NB4 (cell line): ENCODE data around the gene SLC66A2.
A peak's percentile ranks its signal among the peaks of the same experiment; 100 is the strongest.

Experiments
- DNase-seq: peaks from one replicate; pipeline ENCODE4 v3.0.0; 2010; ENCODE audit warnings: low read depth
- H3K4me3 ChIP-seq: one replicate; pipeline ENCODE4 v1.5.1; 2011; ENCODE audit warnings: mild to moderate bottlenecking, low read depth, low read length, moderate library complexity
- CTCF ChIP-seq: IDR thresholded peaks from one replicate; pipeline ENCODE4 v1.5.1; 2012; ENCODE audit warnings: low read depth, low read length
- MAX ChIP-seq: IDR thresholded peaks from 2 replicates; pipeline ENCODE4 v1.6.1; 2011; ENCODE audit warnings: low read depth, low read length
- MYC ChIP-seq: IDR thresholded peaks from 2 replicates; pipeline ENCODE4 v1.6.1; 2011; ENCODE audit warnings: low read depth, low read length
- POLR2A ChIP-seq: IDR thresholded peaks from 2 replicates; pipeline ENCODE4 v1.6.1; 2011; ENCODE audit warnings: mild to moderate bottlenecking; ENCODE audit not compliant: insufficient read length; ENCODE audit errors: extremely low read depth

The SLC66A2 gene

GRCh38 chr18:79874553-79875530 is 76.6 kb downstream of the SLC66A2 start:
- no peak overlapping the region for H3K4me3 ChIP-seq
- DNase-seq: no peak
- TF ChIP-seq POLR2A: no peak
- no peak for TF ChIP-seq CTCF
- no peak for TF ChIP-seq MYC
- no peak for TF ChIP-seq MAX

- DNase-seq: no peak
- TF ChIP-seq MAX (no peak), CTCF (no peak), MYC (no peak), POLR2A (no peak)
- H3K4me3 ChIP-seq: no peak overlapping the region
Observed at GRCh38 chr18:79873449-79874110, 77.9 kb downstream of the SLC66A2 start.

- no peak overlapping the region for H3K4me3 ChIP-seq
- TF ChIP-seq MAX (no peak), POLR2A (no peak), CTCF (no peak), MYC (no peak)
- DNase-seq: peak; percentile 28
Observed at GRCh38 chr18:79872527-79873444, 78.7 kb downstream of the SLC66A2 start.

GRCh38 chr18:79871481-79872091 is 79.9 kb downstream of the SLC66A2 start:
- H3K4me3 ChIP-seq: no peak overlapping the region
- no peak for DNase-seq
- no peak for TF ChIP-seq MYC
- no peak for TF ChIP-seq POLR2A
- TF ChIP-seq CTCF: no peak
- TF ChIP-seq MAX: no peak

- TF ChIP-seq MAX (no peak), POLR2A (no peak), MYC (no peak), CTCF (no peak)
- H3K4me3 ChIP-seq: no peak overlapping the region
- DNase-seq: no peak
Observed at GRCh38 chr18:79871026-79871390, 80.4 kb downstream of the SLC66A2 start.
